ENCODE data around the gene HJV. TPM values are rescaled to one million over a fixed set of nuclear protein-coding genes. Genes with fewer than 3 reads are reported as not detected.

Gene HJV
- total and polyA plus RNA-seq, 2 of the 13 experiments (the other 11 are each of a cell fraction or from before 2014, with no cell fraction given): 0.18 TPM; not detected in 1

DNA sequence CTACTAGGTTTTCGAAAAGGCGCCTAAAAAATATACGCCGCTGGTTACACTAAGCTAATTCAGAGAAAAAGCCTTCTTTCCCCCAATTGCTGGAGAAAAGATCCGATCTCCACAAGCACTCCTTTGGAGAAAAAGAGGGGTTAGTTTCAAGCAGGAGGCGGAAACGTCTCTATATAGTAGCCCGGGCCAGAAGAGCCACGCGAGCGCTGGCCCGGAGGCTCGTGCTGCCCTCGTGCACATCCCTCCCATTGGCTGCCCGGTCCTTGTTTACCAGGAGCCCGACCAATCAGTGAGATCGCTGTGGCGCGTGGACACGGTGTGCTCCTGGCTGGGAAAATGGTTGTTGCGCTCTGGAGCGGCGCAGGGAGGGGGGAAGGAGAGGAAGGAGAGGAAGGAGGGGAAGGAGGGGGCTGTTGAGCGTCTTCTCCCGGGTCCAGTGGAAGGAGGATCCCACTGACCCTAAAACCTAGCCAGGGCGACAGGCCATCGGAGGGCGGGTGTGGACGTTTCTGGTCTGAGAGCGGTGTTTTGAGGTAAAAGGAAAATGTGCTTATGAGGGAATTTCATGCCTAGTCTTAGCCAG is 25.0 kb downstream of the HJV start, which contains the start of gene TXNIP (continued):
- TF ChIP-seq, protein P1, sequence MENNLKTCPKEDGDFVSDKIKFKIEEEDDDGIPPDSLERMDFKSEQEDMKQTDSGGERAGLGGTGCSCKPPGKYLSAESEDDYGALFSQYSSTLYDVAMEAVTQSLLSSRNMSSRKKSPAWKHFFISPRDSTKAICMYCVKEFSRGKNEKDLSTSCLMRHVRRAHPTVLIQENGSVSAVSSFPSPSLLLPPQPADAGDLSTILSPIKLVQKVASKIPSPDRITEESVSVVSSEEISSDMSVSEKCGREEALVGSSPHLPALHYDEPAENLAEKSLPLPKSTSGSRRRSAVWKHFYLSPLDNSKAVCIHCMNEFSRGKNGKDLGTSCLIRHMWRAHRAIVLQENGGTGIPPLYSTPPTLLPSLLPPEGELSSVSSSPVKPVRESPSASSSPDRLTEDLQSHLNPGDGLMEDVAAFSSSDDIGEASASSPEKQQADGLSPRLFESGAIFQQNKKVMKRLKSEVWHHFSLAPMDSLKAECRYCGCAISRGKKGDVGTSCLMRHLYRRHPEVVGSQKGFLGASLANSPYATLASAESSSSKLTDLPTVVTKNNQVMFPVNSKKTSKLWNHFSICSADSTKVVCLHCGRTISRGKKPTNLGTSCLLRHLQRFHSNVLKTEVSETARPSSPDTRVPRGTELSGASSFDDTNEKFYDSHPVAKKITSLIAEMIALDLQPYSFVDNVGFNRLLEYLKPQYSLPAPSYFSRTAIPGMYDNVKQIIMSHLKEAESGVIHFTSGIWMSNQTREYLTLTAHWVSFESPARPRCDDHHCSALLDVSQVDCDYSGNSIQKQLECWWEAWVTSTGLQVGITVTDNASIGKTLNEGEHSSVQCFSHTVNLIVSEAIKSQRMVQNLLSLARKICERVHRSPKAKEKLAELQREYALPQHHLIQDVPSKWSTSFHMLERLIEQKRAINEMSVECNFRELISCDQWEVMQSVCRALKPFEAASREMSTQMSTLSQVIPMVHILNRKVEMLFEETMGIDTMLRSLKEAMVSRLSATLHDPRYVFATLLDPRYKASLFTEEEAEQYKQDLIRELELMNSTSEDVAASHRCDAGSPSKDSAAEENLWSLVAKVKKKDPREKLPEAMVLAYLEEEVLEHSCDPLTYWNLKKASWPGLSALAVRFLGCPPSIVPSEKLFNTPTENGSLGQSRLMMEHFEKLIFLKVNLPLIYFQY (CRISPR knock-in tag; IDR thresholded peaks at IDR 0.05; ENCODE audit: borderline replicate concordance): no peak; the same call in 1 of the 2 replicates
- no peak for TF ChIP-seq ZNF468 (CRISPR knock-in tag; IDR thresholded peaks at IDR 0.05)
- TF ChIP-seq NR2F2 (IDR thresholded peaks at IDR 0.05; ENCODE audit: borderline replicate concordance, low read depth): peak; percentile 27; the same call in 1 of the 2 replicates
- TF ChIP-seq MAZ (IDR thresholded peaks at IDR 0.05; ENCODE audit: borderline replicate concordance, low read depth, low read length): peak; percentile 85; the same call in 1 of the 2 replicates
- TF ChIP-seq MAZ (CRISPR knock-in tag; IDR thresholded peaks at IDR 0.05; ENCODE audit: low read depth): peak; percentile 99
- 0 out of 2 replicates have a peak, but pooled peaks have one; percentile 65 for TF ChIP-seq ZNF775 (CRISPR knock-in tag; IDR thresholded peaks at IDR 0.05; ENCODE audit: borderline replicate concordance)
- TF ChIP-seq RBM39 (IDR thresholded peaks at IDR 0.05; ENCODE audit: low read depth, low read length, poor library complexity, severe bottlenecking): peak; percentile 63
- TF ChIP-seq SP5 (CRISPR knock-in tag; IDR thresholded peaks at IDR 0.05; ENCODE audit: borderline replicate concordance, low read depth): peak; percentile 48; the same call in 1 of the 2 replicates
- TF ChIP-seq ARNT2 (CRISPR knock-in tag; IDR thresholded peaks at IDR 0.05; ENCODE audit: low read depth): peak; percentile 53; the same call in 1 of the 2 replicates
- TF ChIP-seq ADNP (CRISPR knock-in tag; IDR thresholded peaks at IDR 0.05): no peak
- no peak for TF ChIP-seq ZNF83 (CRISPR knock-in tag; IDR thresholded peaks at IDR 0.05; ENCODE audit: borderline replicate concordance)
- peak; percentile 69 for TF ChIP-seq FOXC1 (CRISPR knock-in tag; IDR thresholded peaks at IDR 0.05; ENCODE audit: borderline replicate concordance)
- TF ChIP-seq, protein P2, sequence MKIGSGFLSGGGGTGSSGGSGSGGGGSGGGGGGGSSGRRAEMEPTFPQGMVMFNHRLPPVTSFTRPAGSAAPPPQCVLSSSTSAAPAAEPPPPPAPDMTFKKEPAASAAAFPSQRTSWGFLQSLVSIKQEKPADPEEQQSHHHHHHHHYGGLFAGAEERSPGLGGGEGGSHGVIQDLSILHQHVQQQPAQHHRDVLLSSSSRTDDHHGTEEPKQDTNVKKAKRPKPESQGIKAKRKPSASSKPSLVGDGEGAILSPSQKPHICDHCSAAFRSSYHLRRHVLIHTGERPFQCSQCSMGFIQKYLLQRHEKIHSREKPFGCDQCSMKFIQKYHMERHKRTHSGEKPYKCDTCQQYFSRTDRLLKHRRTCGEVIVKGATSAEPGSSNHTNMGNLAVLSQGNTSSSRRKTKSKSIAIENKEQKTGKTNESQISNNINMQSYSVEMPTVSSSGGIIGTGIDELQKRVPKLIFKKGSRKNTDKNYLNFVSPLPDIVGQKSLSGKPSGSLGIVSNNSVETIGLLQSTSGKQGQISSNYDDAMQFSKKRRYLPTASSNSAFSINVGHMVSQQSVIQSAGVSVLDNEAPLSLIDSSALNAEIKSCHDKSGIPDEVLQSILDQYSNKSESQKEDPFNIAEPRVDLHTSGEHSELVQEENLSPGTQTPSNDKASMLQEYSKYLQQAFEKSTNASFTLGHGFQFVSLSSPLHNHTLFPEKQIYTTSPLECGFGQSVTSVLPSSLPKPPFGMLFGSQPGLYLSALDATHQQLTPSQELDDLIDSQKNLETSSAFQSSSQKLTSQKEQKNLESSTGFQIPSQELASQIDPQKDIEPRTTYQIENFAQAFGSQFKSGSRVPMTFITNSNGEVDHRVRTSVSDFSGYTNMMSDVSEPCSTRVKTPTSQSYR (CRISPR knock-in tag; IDR thresholded peaks at IDR 0.05; ENCODE audit: borderline replicate concordance): peak; percentile 78
- TF ChIP-seq, protein P3, sequence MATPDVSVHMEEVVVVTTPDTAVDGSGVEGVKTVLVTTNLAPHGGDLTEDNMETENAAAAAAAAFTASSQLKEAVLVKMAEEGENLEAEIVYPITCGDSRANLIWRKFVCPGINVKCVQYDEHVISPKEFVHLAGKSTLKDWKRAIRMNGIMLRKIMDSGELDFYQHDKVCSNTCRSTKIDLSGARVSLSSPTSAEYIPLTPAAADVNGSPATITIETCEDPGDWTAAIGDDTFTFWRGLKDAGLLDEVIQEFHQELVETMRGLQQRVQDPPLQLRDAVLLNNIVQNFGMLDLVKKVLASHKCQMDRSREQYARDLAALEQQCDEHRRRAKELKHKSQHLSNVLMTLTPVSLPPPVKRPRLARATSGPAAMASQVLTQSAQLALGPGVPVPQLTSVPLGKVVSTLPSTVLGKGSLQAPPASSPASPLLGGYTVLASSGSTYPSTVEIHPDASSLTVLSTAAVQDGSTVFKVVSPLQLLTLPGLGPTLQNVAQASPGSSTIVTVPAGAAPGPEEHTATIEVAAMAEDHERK (CRISPR knock-in tag; IDR thresholded peaks at IDR 0.05; ENCODE audit: low read depth): no peak
- TF ChIP-seq, protein P4, sequence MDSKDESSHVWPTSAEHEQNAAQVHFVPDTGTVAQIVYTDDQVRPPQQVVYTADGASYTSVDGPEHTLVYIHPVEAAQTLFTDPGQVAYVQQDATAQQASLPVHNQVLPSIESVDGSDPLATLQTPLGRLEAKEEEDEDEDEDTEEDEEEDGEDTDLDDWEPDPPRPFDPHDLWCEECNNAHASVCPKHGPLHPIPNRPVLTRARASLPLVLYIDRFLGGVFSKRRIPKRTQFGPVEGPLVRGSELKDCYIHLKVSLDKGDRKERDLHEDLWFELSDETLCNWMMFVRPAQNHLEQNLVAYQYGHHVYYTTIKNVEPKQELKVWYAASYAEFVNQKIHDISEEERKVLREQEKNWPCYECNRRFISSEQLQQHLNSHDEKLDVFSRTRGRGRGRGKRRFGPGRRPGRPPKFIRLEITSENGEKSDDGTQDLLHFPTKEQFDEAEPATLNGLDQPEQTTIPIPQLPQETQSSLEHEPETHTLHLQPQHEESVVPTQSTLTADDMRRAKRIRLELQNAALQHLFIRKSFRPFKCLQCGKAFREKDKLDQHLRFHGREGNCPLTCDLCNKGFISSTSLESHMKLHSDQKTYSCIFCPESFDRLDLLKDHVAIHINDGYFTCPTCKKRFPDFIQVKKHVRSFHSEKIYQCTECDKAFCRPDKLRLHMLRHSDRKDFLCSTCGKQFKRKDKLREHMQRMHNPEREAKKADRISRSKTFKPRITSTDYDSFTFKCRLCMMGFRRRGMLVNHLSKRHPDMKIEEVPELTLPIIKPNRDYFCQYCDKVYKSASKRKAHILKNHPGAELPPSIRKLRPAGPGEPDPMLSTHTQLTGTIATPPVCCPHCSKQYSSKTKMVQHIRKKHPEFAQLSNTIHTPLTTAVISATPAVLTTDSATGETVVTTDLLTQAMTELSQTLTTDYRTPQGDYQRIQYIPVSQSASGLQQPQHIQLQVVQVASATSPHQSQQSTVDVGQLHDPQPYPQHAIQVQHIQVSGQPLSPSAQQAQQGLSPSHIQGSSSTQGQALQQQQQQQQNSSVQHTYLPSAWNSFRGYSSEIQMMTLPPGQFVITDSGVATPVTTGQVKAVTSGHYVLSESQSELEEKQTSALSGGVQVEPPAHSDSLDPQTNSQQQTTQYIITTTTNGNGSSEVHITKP (CRISPR knock-in tag; IDR thresholded peaks at IDR 0.05; ENCODE audit: low read depth): no peak
- TF ChIP-seq ZNF235 (CRISPR knock-in tag; IDR thresholded peaks at IDR 0.05; ENCODE audit: borderline replicate concordance): no peak
